NCI-H1417 treated with DMSO at 0.1 percent for 48 hours (cell line): ENCODE data around the gene DYNC2LI1.
A peak's percentile ranks its signal among the peaks of the same experiment; 100 is the strongest.
"Not testable (repeated sequence)": the region's sequence is repeated elsewhere in the genome, so short reads cannot be mapped to it uniquely, and the experiment has no call there.

ENCODE experiments used
- DNase-seq: peaks from one replicate; lab custom pipeline; 2025; lab: John Stamatoyannopoulos, UW

Gene DYNC2LI1

DNA sequence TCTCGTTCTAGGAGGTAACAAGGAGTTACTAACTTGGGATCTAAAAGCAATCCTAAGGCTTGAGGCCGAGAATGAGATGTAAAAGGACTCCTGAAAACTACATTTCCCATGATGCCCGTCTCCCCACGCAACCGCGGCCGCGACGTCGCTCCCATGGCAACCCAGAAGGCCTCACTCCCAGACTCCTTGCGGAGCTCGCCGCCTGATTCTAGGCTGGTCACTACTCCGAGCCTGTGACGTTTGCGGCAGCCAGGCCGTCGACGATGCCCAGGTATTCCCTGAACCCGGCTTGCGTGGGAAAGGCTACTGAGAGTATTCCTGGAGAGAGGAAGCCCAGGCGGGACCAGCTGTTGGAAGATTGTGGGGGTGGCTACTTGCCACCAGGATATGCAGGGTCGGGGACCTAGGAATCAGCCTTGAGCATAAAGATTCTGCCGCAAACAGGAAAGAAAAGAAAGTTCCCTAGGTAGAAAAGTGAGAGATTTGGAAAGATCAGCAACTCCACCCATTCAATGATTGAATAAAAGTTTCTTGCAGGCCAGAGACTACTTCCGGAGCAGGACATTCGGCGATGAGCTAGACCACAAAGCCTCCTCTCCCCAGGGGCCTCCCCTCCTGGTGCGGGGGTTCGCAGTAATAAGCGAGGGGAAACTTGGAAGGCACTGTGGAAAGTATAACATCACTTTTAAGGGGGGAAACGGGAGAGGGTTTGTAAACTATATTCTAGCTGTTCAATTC, at the start of gene DYNC2LI1:
DYNC2LI1 (plus strand) TSS at position 164 of the 738 bp plus-strand sequence; CDS start at position 264, 100 bp downstream.
- DNase-seq, result peak; percentile 76

DNA sequence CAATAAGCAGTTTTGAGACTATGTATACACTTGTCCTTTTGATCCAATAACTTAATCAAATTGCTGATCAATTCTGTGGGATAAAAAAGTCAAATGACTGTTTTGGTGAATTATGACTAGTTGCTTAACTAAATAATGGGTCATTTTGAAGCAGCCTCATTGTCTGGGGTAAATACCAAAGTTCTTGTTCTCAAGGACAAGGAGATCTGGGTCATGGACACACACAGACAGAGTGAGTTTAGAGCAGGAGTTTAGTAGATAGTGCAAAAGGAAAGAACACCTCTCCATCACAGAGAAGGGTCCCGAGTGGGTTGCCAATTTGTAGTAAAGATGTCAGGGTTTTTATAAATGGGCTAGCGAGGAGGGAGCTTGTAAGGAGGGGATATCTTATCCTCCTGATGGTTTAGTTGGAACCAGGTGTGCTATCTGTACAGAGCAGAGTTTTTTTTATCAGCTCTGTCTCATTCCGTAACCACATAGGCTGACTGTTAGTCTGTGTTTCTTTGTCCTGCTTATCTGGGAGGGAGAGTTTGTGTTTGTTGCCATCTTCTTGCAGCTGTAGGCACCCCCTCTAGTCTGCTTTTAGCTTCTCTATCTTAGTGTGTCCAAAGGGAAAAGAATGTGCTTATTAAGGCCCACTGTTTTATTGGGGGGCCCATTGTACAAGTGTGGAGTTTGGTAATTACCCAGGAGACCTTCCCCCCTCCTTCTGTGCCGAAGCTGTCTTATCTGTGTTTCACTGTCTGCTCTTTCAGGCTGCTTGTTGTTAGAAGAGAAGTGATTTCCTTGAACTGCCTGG, 48.9 kb upstream of the DYNC2LI1 start:
- DNase-seq, result no peak

DNA sequence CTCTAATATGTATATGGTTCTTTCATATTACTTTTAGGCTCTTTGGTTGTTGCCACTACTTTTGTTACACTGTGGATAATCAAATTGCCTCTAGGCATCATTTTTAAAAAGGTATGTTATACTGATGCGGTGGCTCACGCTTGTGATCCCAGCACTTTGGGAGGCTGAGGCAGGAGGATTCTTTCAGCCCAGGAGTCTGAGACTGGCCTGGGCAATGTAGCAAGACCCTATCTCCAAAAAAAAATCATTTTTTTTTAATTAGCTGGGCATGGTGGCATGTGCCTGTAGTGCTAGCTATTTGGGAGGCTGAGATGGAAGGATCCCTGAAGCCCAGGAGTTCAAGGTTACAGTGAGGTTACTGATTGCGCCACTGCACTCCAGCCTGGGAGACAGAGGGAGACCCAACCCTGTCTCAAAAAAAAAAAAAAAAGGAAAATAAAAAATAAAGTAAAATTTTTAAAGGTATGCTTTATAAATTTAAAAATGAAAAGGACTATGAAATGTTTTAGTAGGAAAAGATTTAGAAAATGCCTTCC, 48.1 kb upstream of the DYNC2LI1 start:
- DNase-seq, result no peak

DNA sequence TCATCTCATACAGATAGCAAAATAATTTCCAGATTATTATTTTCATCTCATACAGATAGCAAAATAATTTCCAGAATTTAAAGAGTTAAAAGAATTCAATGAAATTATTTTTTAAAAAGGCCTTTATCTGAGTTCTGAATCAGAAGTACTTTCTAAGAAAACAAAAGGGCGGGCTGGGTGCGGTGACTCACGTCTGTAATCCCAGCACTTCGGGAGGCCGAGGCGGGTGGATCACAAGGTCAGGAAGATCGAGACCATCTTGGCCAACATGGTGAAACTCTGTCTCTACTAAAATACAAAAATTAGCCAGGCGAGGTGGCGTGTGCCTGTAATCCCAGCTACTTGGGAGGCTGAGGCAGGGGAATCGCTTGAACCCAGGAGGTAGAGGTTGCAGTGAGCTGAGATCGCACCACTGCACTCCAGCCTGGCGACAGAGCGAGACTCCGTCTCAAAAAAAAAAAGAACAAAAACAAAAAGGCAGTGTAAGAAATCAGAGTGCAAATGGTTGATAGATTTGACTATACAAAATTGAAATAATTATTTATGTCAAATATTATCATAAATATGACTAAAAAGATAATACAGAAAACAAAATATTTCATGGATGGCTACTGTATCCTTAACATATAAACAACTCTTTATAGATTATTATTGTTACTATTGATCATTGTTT, 46.7 kb upstream of the DYNC2LI1 start:
- not testable (repeated sequence) for DNase-seq

DNA sequence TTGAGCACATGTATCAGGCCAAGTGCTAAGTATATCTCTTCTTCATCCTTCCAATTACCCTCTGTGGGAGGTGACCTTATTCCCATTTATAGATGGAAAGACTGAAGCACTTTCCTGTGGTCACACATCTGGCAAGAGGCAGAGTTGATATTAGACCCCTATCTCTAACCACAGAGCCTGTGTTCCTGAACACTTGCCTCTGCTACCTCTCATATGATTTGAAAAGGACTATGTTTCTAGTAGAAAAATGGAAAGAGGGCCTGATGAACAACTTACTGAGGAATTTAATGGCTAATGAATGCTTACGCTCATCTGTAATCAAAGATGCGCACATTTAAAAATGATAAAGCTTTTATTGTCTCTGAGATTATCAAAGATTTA, 46.2 kb upstream of the DYNC2LI1 start:
- no peak for DNase-seq

DNA sequence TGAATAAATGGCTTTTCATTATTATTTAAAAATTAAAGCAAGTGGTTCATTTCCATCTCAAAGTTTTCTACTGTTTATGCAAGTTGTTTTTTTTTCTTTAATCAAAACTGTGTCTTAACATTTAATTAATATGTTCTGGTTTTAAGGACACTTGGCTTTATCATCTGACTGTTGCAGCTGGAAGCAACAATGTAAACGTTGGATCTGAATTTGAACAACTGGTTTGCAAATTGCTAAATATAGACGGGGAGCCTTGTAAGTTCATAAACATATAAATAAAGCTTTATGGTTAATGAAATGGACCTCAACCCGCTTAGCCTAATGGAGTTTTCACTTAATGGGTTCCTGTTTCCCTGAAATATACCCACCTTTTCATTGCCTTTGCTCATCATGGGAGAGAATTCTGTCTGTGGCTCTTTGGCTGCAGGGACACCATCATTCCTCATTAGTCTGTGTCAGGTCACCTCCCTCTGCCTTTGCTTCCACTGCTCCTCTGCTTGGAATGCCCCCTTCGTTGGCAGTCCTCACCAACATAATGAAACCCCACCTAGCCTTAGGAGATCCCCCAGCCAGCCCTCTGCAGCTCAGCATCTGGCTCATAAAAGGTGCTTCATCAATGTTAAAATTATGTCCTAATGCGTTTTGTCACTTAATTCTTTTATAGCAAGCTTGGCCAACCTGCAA, 44.2 kb upstream of the DYNC2LI1 start:
- DNase-seq, result no peak

DNA sequence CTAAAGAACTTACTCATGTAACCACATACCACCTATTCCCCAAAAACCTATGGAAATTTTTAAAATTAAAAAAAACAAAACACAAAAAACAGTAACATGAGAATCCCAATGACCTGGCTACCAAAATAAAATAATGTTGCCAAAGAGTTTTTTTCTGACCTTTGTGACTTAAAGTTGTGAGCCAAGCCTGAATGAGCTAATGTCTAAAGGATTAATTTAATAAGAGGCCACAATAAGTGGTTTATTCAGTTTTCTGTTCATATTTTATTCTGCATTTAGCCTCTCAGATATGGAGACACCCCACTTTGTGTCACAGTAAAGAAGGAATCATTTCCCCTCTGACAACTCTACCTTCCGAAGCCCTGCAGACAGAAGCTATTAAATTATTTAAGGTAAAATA, 42.6 kb upstream of the DYNC2LI1 start:
- DNase-seq, result no peak

DNA sequence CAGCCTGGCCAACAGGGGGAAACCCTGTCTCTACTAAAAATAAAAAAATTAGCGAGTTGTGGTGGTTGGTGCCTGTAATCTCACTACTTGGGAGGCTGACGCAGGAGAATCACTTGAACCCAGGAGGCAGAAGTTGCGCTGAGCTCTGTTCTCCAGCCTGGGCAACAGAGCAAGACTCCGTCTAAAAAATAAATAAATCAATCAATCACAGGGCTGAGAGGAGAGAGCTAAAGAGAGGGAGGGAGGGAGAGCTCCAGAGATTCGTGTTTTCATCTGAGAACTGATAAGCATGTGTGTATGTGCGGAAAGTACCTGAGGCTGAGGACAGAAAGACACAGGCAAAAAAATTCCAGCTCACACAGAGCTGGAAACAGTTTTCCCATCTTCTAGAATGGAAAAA, 37.2 kb upstream of the DYNC2LI1 start:
- DNase-seq, result no peak

DNA sequence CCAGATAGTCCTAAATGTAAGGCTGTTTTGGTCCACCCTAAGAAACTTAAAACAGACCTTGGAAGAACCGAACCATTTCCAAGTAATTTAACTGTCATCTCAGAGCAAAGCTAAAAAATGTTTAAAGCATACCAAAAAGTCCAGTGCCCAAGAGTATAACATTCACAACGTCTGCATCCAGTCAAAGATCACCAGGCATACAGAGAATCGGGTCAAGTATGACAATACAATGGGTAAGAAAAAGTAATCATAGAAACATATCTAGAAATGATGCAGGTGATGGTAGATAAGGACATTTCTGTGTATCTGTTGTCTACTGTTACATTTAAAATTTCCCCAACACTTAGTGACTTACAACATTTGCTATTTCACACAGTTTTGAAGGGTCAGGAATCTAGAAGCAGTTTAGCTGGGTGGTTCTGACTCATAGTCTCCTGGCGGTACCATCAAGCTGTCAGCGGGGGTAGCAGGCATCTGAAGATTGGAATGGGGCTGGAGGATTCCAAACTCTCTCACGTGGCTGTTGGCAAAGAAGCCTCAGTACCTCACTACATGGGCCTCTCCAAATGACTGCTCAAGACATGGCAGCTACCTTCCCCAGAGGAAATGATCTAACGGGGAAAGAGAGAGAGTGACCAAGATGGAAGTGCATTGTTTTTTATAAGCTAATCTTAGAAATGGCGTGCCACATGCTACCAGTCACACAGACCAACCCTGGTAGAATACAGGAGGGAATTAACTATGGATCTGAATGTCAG, 36.6 kb upstream of the DYNC2LI1 start:
- no peak for DNase-seq

DNA sequence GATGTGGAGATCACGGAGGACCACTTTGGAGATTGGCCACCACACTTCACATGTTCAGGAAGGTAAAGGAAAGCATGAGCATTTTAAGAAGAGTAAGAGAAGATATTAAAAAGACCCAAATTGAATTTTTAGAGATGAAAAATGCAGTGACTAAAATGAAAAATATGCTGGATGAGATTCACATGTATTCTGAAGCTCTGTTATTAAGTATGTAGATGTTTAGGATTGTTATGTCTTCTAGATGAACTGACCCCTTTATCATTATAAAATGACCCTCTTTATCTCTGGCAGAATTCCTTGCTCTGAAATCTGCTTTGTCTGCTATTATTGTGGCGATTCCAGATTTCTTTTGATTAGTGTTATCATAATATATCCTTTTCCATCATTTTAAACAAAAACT, 36.0 kb upstream of the DYNC2LI1 start:
- DNase-seq, result no peak

DNA sequence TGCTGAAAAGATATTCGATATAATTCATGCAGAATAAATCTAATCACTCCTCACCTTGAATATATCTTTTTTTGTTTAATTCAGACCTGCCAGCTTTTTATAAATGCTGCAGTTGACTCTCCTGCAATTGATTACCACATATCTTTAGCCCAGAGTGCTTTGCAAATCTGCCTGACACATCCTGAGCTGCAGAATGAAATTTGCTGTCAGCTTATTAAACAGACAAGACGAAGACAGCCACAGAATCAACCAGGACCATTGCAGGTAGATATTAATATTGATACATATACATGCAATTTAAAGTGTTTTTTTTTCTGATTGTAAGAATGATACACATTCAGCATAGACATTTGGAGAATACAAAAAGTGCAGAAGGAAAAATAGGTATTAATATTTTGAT, 35.6 kb upstream of the DYNC2LI1 start:
- DNase-seq, result no peak

DNA sequence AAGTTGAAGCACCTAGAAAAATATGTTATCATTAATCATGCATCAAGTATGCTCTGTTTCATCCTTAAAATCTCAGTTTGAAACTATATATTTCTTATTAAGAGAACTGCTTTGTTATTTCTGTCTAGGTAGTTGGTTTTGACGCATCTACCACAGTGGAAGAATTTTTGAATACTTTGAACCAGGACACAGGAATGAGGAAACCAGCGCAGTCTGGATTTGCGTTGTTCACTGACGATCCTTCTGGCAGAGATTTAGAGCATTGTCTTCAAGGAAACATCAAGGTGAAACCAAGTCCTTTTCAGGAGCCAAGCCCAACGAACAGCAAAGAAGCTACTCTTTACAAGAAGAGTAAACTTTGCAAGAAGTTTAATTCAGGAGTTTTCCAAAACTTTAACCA, 30.1 kb upstream of the DYNC2LI1 start:
- no peak for DNase-seq

DNA sequence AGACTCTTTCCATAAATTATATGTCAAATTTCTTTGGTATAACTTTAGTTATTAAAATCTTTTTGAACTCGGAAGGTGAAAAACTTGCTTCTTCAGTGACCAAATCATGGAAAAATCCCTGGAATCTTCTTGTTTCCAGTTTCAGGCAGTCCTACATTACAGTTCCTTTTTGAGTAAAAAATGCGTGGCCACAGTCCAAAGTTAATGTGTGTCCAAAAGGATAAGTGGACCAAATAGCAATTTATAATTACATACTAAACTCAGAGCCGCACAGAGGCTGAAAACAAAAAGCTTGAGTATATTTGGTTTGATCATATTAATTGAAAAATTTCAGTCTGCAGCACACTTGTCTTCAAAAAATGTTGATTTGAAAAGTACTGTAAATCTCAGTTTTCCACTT, 28.4 kb upstream of the DYNC2LI1 start:
- no peak for DNase-seq

DNA sequence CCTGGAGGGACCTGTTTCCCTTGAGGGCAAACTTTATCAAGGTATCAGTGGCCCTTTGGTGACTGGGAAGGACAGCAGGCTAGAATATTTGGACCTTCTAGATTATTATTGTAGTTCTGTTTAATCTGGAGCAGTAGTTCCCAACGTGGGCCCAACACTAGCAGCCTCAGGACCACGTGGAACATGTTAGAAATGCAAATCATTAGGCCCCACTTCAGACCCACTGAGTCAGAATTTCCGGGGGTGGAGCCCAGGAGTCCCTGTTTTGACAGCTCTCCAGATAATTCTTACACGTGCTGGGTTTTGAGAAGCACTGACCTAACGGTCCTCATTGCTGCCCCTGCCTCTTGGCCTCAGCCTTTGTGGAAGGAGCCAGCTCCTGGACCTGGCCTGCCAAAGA, 25.5 kb upstream of the DYNC2LI1 start:
- DNase-seq, result no peak

DNA sequence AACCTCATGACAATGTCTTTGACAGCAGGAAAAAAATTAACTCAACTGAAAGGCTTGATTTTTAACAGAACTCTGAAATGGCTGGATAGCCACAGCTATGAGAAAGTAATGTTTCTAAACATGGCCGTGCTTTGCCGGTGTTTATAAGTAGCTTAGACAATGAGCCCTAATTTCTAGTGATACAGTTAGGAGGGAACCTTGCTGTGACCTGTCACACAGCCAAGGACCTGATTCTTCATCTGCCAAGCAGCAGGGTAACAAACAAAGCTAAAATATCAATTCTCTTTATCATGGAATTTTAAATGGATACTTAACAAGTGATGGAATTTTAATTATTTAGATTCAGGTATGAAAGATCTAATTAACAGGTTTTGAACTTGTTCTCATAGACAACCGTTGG, 24.3 kb upstream of the DYNC2LI1 start:
- no peak for DNase-seq

DNA sequence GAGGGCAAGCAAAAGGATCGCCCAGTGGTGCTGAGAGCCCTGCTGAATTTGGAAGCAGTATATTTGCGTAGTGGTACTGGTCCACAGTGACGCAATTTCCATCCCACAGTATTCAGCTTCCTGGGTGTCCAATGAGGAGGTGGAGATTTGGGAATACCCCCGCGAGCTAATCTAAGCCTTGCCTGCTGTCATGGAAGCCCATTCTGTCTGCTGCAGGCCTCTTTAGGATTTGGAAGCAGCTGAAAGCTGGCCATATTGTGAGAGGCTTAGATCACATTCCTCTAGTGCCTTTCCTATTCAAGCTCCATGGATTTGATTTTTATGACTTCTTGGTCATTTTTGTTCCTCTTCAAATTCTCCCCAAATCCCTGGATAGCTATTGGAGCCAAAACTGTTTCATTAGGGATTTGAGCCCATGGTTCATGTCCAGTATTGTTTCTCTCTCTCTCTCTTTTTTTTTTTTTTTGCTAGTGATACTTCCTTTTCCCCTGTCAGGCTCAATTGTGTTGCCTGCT, 22.3 kb upstream of the DYNC2LI1 start:
- no peak for DNase-seq

DNA sequence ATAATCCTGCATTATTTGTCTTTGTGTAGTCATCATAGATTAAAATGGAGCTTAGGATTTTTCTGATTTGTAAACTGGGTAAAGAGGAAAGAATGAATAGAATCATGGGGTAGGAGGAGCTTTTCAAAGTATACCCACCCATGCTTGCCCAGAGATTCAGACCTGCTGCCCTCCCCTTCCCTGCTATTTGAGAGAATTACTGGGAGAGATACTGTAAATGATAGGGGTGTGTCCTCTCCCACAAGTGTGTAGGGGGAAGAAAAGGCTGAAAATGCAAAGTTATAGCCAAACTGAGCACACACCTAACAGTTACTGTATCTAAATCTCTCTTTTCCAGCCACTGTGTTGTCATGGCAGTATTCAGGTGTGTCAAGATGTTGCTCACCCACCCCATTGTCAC, 21.5 kb upstream of the DYNC2LI1 start:
- no peak for DNase-seq

DNA sequence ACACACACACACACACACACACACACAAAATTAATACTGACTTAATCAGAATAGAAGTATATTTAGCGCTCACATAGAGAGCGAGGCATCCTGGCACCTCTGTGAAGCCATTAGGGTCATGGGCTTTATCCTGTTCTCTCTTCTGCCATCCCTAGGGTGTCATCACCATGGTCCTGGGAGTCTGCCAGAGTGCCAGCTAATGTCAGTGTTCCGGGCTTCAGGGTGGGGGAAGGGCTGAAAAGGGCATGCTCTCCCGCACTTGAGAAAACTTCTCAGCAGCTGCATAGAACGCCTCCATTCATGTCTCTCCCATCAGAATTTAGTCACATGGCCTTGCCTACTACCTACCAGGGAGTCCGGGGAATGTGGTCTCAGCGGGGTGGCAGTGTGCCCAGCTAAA, 19.7 kb upstream of the DYNC2LI1 start:
- no peak for DNase-seq

DNA sequence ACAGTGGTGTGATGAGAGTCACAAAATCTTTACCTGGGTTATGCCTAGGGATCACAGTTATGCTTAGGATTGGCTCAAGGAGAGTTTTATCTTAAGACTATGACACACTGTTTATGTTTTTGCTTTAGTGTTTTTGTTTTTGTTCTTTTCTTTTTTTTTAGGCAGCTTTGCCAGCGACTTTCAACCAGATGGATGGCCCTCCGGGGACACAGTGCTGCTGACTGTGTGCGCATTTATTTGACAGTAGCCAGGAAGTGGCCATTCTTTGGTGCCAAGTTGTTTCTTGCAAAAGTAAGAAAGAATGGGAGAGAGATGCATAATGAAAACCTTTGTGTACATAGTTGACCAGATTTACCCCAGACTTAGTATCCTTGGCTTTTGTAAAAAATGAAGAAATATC, 15.1 kb upstream of the DYNC2LI1 start:
- DNase-seq, result no peak

DNA sequence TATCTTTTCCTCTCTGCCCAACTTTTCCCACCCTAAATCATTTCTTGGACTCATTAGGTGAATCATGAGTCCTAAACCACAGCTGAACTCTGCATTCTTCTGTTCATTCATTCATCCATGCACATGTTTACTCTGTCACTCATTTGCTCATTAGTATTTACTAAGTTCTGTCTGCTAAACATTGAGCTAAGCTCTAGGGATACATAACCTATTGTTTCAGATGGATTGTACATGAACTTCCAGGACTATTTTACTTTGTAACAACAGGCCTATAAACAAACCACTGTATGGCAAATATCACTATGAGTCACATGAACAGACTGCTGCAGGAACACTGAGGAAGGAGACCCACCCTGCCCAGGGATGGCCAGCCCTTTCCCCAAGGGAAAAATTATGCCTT, 14.6 kb upstream of the DYNC2LI1 start:
- no peak for DNase-seq

DNA sequence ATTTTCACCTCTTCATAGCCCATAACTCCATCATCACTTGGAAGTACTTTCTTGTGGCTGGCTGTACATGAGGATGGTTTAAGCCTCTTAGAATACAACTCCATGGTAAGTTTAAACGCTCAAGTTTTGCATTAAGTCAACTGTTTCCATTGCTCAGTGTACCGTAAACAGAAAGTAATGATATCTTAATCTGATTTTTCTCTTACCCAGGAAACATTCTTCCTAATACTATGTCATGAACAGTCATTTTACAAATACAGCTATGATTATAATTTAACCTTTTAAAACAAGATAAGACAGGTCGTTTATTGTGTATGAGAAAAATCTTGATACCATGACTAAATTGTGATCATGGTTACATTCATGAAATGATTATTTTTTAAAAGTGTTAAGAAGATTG, 11.6 kb upstream of the DYNC2LI1 start:
- DNase-seq, result no peak
